Left lung (tissue), 10 donors: ENCODE measurements around the gene BACH2. TPM values are rescaled to one million over a fixed set of nuclear protein-coding genes. Genes with fewer than 3 reads are reported as not detected.
"Not testable (repeated sequence)": the region's sequence is repeated elsewhere in the genome, so short reads cannot be mapped to it uniquely, and the experiment has no call there.

Source experiments
- ATAC-seq: fragments of 200-7000 bp; cut with Tn5 transposase; one replicate; pipeline ENCODE4 v1.9.1; 2020; ENCODE audit warnings: moderate library complexity
- DNase-seq, 4 donors: peaks; one replicate each; pipeline ENCODE4 v3.0.0-alpha.2; 2013 to 2020
- H3K27ac ChIP-seq, 2 donors: fragments of 200-600 bp; sonication (generic) in 1 of 2; one replicate each; pipeline versions ENCODE4 v1.5.0 to v1.8.0; 2020 to 2021
- H3K27me3 ChIP-seq, 2 donors: fragments of 200-600 bp; sonication (generic) in 1 of 2; one replicate each; pipeline versions ENCODE4 v1.5.0 to v1.8.0; 2020 to 2021
- H3K36me3 ChIP-seq, 2 donors: fragments of 200-600 bp; sonication (generic) in 1 of 2; one replicate each; pipeline versions ENCODE4 v1.5.0 to v1.8.0; 2020 to 2021
- H3K4me1 ChIP-seq, 2 donors: fragments of 200-600 bp; one replicate each; pipeline ENCODE4 v1.8.0; 2021
- H3K4me3 ChIP-seq, 2 donors: fragments of 200-600 bp; sonication (generic) in 1 of 2; one replicate each; pipeline versions ENCODE4 v1.5.0 to v1.8.0; 2020 to 2021; ENCODE audit warnings: mild to moderate bottlenecking in 1 of 2
- H3K9me3 ChIP-seq, 2 donors: fragments of 200-600 bp; sonication (generic) in 1 of 2; one replicate each; pipeline versions ENCODE4 v1.5.0 to v1.8.0; 2020 to 2021
- CTCF ChIP-seq, 2 donors: fragments of 200-600 bp; sonication (generic) in 1 of 2; IDR thresholded peaks; one replicate each; pipeline versions ENCODE4 v1.5.0 to v1.8.0; 2021; ENCODE audit warnings: antibody characterized with exemption in 2 of 2
- intact Hi-C, 2 donors: fragments of 100-400 bp; cut with DNase I; formaldehyde crosslinking; loops; one replicate each; pipeline versions ENCODE4 v1.11.2 to v1.14.2; 2022
- polyA plus RNA-seq, 6 donors: library from polyadenylated mRNA; unstranded; fragments of 120-200 nt; gene quantifications; one replicate each; pipeline ENCODE4 v1.2.1, GENCODE V29; 2013; ENCODE audit not compliant: insufficient read length in 6 of 6
- total RNA-seq, 2 donors: library from RNA; stranded (reverse); fragmentation: NEBNext Ultra II Directional; extraction: Animal tissue kit (Norgen Biotek cat#: 25700); gene quantifications; one replicate each; pipeline ENCODE4 v1.2.1, GENCODE V29; 2021
- donor health status: DM: no; HTN: yes; CAD: no.
- donor health status: DM: no; HTN: no; CAD: no.

BACH2 gene
- total and polyA plus RNA-seq, 8 donors: 3.8 to 10.6 (median 8.9) TPM

- Histone ChIP-seq H3K27ac (no peak overlapping the region), H3K36me3 (no peaks in the 10 kb centered on the region), H3K4me1 (no peaks in the 10 kb centered on the region), H3K4me3 (no peak overlapping the region), H3K9me3 (peaks cover 0 to 1% of the 10 kb centered on the region in 2 donors), H3K27me3 (no peaks in the 10 kb centered on the region)
- intact Hi-C loops: no loop called here
- ATAC-seq (no peak), DNase-seq (no peak)
- no peak for TF ChIP-seq CTCF (IDR thresholded peaks at IDR 0.05)
These were observed 385.8 kb downstream of the BACH2 start for GRCh38 chr6:89910902-89911240.

GRCh38 chr6:89910001-89910901 is 386.4 kb downstream of the BACH2 start:
- intact Hi-C loops, H3K9me3 ChIP-seq, H3K36me3 ChIP-seq, H3K4me1 ChIP-seq, H3K27me3 ChIP-seq, DNase-seq, H3K27ac ChIP-seq, H3K4me3 ChIP-seq, ATAC-seq: not testable (repeated sequence)

- peak in 2 of 4 donors; percentile 61 to 77 for DNase-seq
- ATAC-seq: peak; percentile 94
- intact Hi-C loops: no loop called here
These were observed 401.3 kb downstream of the BACH2 start for GRCh38 chr6:89895276-89895874.

GRCh38 chr6:89894169-89894568 is 402.5 kb downstream of the BACH2 start, which contains the start of gene GJA10:
TSS of gene GJA10 (plus strand) at chr6:89894469. CDS start at chr6:89894469, 0 bp downstream.
- peaks cover 13 to 63% of the 10 kb centered on the region in 2 donors for H3K27me3 ChIP-seq
- no peaks in the 10 kb centered on the region for H3K4me1 ChIP-seq
- H3K4me3 ChIP-seq: no peak within 1 kb of the TSS
- ATAC-seq (no peak), DNase-seq (no peak)
- H3K27ac ChIP-seq: no peak within 1 kb of the TSS
- intact Hi-C loops: no loop called here
- no peaks in the 10 kb centered on the region for H3K36me3 ChIP-seq
- no peak for TF ChIP-seq CTCF (IDR thresholded peaks at IDR 0.05)
- no peaks in the 10 kb centered on the region for H3K9me3 ChIP-seq

More at GRCh38 chr6:89895276-89895874, 401.3 kb downstream of the BACH2 start:
- no peaks in the 10 kb centered on the region for H3K4me1 ChIP-seq
- TF ChIP-seq CTCF (IDR thresholded peaks at IDR 0.05): no peak
- peaks cover 5 to 51% of the 10 kb centered on the region in 2 donors for H3K27me3 ChIP-seq
- H3K9me3 ChIP-seq: no peaks in the 10 kb centered on the region
- H3K4me3 ChIP-seq: no peak overlapping the region
- H3K36me3 ChIP-seq: no peaks in the 10 kb centered on the region
- no peak overlapping the region for H3K27ac ChIP-seq

- ATAC-seq, H3K4me3 ChIP-seq, H3K27ac ChIP-seq, H3K36me3 ChIP-seq, DNase-seq, H3K4me1 ChIP-seq, intact Hi-C loops, H3K9me3 ChIP-seq: not testable (repeated sequence)
- H3K27me3 ChIP-seq: peaks cover 26 to 79% of the 10 kb centered on the region in 2 donors
These were observed 404.1 kb downstream of the BACH2 start for GRCh38 chr6:89892577-89892976.

GRCh38 chr6:89890845-89891528 is 405.7 kb downstream of the BACH2 start:
- H3K27me3 ChIP-seq: peaks cover 28 to 88% of the 10 kb centered on the region in 2 donors
- intact Hi-C loops, DNase-seq, H3K4me3 ChIP-seq, ATAC-seq, H3K27ac ChIP-seq, H3K9me3 ChIP-seq, H3K36me3 ChIP-seq, H3K4me1 ChIP-seq: not testable (repeated sequence)
